ENCODE measurements around the gene SHROOM3. TPM values are rescaled to one million over a fixed set of nuclear protein-coding genes. Genes with fewer than 3 reads are reported as not detected.

The SHROOM3 gene
- total RNA-seq, 1 donor from 2014 or later: 0.05 TPM

DNA sequence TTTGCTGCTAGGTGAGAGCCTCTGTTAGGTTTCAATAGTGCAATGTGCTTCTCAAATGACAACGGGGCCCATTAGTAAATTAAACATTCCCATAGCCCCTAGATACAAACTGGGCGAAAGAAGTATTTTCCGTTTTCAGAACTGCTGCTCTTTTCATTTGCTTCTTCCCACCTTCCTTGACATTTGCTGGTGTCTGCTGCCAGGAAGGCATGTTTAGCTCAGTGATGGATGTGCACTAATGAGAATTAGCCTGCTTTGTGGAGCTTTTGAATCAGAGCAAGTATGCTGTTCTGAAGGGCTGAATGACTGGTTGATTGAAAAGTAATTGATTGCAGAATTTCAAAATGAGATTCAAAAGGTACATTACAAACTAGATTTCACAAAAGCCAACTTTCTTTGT, 57.0 kb downstream of the SHROOM3 start:
- intact Hi-C loops (cut with micrococcal nuclease): no loop called here
- Mint-ChIP-seq H3K27ac (no peak overlapping the region), H3K27me3 (peaks cover 9% of the 10 kb centered on the region), H3K9me3 (no peaks in the 10 kb centered on the region), H3K36me3 (ENCODE audit: low read depth) (no peaks in the 10 kb centered on the region), H3K4me1 (no peaks in the 10 kb centered on the region), H3K4me3 (no peak overlapping the region)
- DNase-seq: no peak

DNA sequence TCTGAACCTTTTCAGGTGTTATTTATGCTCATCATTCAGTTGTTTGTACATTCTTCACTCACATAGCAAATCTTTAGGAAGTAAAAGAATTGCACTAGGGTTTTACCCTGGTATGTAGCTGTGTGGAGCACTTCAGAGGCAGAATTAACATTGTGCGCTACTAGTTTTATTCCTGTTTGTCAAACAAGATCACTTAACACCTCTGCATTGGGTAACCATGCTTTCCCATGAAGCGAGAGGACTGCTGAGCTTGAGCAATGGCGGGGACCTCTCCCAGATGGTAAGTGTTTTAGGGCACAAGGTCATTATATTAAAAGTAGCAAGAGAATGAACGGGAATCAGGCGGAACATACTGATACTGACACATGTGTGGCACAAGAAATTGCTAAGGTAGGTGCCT, 59.2 kb downstream of the SHROOM3 start:
- Mint-ChIP-seq H3K4me1 (no peaks in the 10 kb centered on the region), H3K4me3 (no peak overlapping the region), H3K27ac (no peak overlapping the region), H3K9me3 (no peaks in the 10 kb centered on the region), H3K27me3 (peaks cover 8% of the 10 kb centered on the region), H3K36me3 (ENCODE audit: low read depth) (no peaks in the 10 kb centered on the region)
- intact Hi-C loops (cut with micrococcal nuclease): no loop called here
- DNase-seq: no peak

DNA sequence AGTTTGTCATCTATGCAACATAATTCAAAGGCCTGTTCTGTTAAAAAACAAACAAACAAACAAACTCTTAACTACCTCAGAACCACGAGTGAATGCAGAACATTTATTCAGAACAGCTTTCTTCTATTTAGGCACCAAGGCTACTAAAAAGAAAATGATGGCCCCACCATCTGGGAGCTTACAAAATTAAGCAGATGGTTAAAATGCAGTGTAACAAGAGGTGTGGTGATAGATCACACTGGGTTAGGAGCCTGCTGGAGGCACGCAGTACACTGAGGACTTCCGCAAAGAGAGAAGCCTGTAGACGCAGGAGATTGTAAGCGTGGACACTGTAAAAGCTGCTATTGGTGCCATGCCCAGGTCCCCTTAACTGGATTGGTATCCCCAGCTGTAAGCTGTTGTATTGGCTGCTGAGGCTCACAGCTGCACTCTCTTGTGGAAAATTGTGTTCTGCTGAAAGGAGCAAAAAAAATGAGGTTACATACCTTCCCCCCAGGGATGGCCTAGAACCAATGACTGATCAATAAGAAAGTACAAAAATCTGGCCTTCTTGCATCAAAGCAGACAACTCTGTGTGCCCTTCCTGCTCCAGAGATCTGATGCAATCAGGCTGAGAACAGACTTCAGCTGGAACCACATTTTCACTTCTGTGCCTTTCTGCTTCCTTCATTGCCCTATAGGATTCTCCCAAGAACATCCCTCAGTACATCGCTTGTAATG, 60.0 kb downstream of the SHROOM3 start:
- no peaks in the 10 kb centered on the region for H3K9me3 Mint-ChIP-seq
- no peaks in the 10 kb centered on the region for H3K4me1 Mint-ChIP-seq
- H3K4me3 Mint-ChIP-seq: no peak overlapping the region
- intact Hi-C loops (cut with micrococcal nuclease): no loop called here
- H3K27ac Mint-ChIP-seq: no peak overlapping the region
- no peak for DNase-seq
- peaks cover 8% of the 10 kb centered on the region for H3K27me3 Mint-ChIP-seq
- H3K36me3 Mint-ChIP-seq (ENCODE audit: low read depth): no peaks in the 10 kb centered on the region

DNA sequence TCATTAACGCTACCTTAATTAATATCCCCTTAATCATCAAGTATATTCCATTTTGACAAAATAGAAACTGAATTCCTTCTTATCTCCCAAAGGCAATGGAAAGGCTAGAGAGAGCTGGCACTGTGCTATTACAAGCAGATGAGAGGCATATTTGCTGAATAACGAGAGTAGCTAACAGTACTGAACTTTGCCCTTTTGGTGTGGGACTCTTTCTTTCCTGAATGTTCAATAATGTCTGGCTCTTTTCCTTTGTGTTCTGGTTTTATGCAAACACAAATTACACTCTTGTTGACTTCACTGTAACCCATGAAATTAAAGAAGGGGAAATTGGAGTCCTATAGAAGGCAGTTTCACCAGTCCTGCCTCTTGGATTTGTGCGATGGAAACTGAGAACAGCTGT, 63.5 kb downstream of the SHROOM3 start:
- Mint-ChIP-seq H3K36me3 (ENCODE audit: low read depth) (no peaks in the 10 kb centered on the region), H3K27ac (no peak overlapping the region), H3K4me1 (no peaks in the 10 kb centered on the region), H3K4me3 (no peak overlapping the region), H3K27me3 (peaks cover 16% of the 10 kb centered on the region), H3K9me3 (no peaks in the 10 kb centered on the region)
- no peak for DNase-seq
- intact Hi-C loops (cut with micrococcal nuclease): no loop called here

DNA sequence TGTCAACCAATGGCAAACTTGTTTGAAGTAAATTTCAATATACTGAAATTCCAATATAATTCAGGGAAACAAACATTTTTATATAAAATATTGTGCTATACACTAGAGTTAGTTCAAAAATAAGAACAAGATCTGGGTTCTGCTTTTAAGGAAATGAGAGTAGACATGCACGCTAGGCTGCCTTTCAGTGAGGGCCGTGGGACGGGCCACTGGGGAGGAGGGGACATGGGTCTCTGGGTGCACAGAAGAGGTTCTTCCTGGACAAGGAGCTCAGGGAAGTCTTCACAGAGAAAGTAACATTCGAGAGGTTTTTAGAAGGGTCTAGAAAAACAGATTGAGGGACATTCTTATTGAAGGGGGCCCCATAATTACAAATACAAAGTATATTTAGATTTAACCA, 64.4 kb downstream of the SHROOM3 start:
- Mint-ChIP-seq H3K27ac (no peak overlapping the region), H3K4me3 (no peak overlapping the region), H3K4me1 (no peaks in the 10 kb centered on the region), H3K27me3 (peaks cover 18% of the 10 kb centered on the region), H3K36me3 (ENCODE audit: low read depth) (no peaks in the 10 kb centered on the region), H3K9me3 (no peaks in the 10 kb centered on the region)
- no peak for DNase-seq
- intact Hi-C loops (cut with micrococcal nuclease): no loop called here

DNA sequence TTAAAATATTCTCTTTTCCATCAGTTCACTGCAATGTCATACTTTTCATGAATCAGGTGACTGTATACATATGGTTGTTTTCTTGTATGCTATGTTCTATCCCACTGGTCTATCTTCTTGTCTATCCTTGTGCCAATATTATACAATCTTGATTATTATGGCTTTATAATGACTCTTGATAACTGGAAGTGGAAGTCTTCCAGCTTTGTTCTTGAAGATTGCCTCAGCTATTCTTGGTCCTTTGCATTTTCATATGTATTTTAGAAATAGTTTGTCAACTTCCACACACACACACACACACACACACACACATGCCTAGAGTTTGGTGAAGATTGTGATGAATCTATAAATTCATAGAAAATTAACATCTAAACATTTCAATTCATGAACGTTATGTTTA, 67.9 kb downstream of the SHROOM3 start:
- Mint-ChIP-seq H3K27me3 (peaks cover 12% of the 10 kb centered on the region), H3K4me3 (no peak overlapping the region), H3K27ac (no peak overlapping the region), H3K9me3 (no peaks in the 10 kb centered on the region), H3K4me1 (no peaks in the 10 kb centered on the region), H3K36me3 (ENCODE audit: low read depth) (no peaks in the 10 kb centered on the region)
- intact Hi-C loops (cut with micrococcal nuclease): no loop called here
- DNase-seq: no peak

DNA sequence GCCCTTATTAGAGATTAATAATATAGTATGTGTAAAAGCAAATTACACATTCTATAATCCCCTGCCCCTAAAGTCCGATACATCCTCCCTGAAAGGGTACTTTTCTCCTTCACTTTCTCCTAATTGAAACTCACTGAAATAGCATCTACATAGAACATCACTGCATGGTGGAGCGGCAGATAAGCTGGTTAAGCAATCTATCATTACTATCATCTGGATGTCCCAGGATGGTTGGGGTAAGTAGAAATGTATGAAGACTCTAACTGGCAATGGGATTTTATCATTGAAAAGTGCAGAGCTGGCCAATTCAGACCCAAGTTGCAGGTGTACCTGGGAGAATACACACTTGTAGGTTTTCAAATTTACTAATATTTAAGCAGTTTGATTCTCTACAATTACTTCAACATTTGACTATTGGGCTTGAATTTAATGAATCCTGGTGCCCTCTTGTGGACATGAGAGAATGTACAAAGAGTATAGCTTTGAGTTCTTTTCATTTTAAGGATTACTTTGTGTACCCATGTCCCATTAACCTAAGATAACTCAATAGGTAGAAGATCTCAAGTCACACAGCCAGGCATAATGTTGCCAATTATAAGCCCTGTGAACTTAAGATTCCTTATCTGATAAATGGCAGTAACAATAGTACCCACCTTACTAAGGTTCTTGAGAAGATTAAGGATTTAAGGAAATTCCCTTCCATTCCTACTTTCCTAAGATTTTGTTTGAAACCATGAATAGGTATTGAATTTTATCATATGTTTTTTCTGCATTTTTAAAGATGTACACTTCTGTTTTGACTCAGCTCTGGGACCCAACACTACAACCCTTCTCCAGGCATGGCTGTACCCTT, 69.8 kb downstream of the SHROOM3 start:
- H3K4me3 Mint-ChIP-seq: no peak overlapping the region
- peak; percentile 59 for DNase-seq
- H3K27me3 Mint-ChIP-seq: peaks cover 12% of the 10 kb centered on the region
- H3K9me3 Mint-ChIP-seq: no peaks in the 10 kb centered on the region
- H3K4me1 Mint-ChIP-seq: no peaks in the 10 kb centered on the region
- no peak overlapping the region for H3K27ac Mint-ChIP-seq
- intact Hi-C loops (cut with micrococcal nuclease): loop anchor here (1.0 kb wide), 2 partner anchors 75 to 325 kb away; no protein-coding TSS in a partner anchor
- H3K36me3 Mint-ChIP-seq (ENCODE audit: low read depth): no peaks in the 10 kb centered on the region

DNA sequence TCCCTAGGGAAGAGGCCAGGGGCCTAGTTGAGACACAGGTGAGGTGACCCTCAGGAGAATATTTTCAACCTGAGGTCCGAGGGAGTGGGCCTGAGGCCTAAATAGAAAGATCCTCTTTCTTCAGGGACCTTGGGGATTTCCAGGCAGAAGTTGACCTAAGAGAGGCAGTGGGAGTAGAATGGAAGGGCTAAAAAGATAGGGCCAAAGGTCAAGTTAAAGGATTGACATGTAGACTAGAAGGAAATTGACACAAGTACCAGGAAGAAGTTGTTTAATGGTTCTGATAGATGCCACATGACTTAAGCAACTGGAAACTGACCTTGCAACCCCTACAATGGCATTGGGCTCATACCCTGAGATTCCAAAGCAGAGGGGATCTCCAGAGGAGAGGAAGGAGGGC, 76.9 kb downstream of the SHROOM3 start:
- no peaks in the 10 kb centered on the region for H3K27me3 Mint-ChIP-seq
- intact Hi-C loops (cut with micrococcal nuclease): loop anchor here (2.0 to 5.0 kb wide), 3 partner anchors 247 to 690 kb away; no protein-coding TSS in a partner anchor
- H3K4me1 Mint-ChIP-seq: no peaks in the 10 kb centered on the region
- no peak overlapping the region for H3K4me3 Mint-ChIP-seq
- DNase-seq: no peak
- H3K9me3 Mint-ChIP-seq: no peaks in the 10 kb centered on the region
- H3K27ac Mint-ChIP-seq: no peak overlapping the region
- no peaks in the 10 kb centered on the region for H3K36me3 Mint-ChIP-seq (ENCODE audit: low read depth)

DNA sequence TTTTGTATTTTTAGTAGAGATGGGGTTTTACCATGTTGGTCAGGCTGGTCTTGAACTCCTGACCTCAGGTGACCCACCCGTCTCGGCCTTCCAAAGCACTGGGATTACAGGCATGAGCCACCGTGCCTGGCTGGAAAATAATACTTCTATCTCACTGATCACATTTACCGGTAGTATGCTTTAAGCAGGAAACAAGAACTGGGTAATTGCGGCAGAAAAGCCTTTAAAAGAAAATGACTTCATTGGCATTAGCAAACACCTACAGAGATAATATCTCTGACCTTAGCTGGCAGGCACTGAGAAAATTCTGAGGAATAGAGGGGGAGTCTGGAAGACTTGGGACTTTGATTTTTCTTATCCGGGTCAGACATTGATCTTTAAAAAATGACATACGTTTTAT, 78.5 kb downstream of the SHROOM3 start:
- H3K9me3 Mint-ChIP-seq: no peaks in the 10 kb centered on the region
- intact Hi-C loops (cut with micrococcal nuclease): loop anchor here (2.0 to 5.0 kb wide), 2 partner anchors 245 to 689 kb away; no protein-coding TSS in a partner anchor
- H3K4me3 Mint-ChIP-seq: no peak overlapping the region
- peaks cover 2% of the 10 kb centered on the region for H3K27me3 Mint-ChIP-seq
- H3K4me1 Mint-ChIP-seq: no peaks in the 10 kb centered on the region
- no peaks in the 10 kb centered on the region for H3K36me3 Mint-ChIP-seq (ENCODE audit: low read depth)
- no peak for DNase-seq
- H3K27ac Mint-ChIP-seq: no peak overlapping the region

DNA sequence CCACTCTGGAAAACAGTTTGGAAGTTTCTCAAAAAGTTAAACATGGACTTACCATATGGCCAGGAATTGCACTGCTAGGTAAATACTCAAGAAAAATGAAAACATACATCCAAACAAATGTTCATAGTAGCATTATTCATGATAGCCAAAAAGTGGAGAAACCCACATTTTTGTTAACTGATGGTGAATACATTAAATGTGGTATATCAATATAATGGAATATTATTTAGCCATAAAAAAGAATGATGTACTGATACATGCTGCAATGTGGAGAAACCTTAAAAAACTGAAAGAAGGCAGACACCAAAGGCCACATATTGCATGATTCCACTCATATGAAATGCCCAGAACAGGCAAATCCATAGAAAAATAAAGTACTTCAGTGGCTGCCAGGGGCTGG, 79.1 kb downstream of the SHROOM3 start:
- H3K4me1 Mint-ChIP-seq: no peaks in the 10 kb centered on the region
- no peaks in the 10 kb centered on the region for H3K9me3 Mint-ChIP-seq
- H3K4me3 Mint-ChIP-seq: no peak overlapping the region
- intact Hi-C loops (cut with micrococcal nuclease): loop anchor here (5.0 kb wide), 1 partner anchor 688 kb away; no protein-coding TSS in a partner anchor
- no peaks in the 10 kb centered on the region for H3K36me3 Mint-ChIP-seq (ENCODE audit: low read depth)
- no peak for DNase-seq
- peaks cover 2% of the 10 kb centered on the region for H3K27me3 Mint-ChIP-seq
- no peak overlapping the region for H3K27ac Mint-ChIP-seq

DNA sequence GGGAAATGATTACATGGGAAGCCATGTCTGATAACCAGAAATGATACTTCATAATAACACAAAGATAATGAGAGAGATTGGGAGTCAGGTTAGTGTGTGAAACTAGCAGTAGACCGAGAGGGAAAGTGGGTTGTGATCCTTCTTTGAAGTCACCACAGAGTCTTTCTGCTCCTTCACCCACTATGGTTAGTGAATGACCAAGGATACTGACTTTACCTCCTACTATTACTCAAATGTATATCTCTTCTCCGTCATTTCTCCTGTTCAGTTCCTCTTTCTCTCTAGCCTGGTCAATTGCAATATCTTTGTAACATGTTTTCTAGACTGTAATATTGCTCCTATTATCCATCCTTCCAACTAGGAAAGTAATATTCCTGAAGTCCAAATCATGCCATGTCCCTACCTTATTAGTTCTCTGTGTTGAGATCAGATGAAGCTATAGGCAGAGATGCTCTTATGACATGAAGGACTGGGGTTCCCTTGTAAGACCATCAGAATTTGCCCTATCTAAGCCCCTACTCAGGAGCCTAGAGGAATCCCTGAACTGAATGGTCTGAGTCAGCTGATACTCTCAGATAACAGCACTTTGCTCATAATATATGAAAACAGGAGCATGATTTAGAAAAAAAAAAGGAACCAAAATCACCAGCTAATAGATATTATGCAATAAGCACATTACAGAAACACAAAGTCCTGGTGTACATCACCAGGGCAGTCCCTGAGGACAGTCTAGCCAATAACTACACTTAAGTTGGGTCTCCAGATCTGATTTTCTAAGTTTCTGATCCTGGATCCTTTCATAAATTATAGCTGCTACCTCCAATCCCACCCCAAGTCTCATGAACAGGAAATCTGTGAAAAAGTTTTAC, 81.2 kb downstream of the SHROOM3 start:
- no peak for DNase-seq
- H3K27me3 Mint-ChIP-seq: peaks cover 2% of the 10 kb centered on the region
- H3K9me3 Mint-ChIP-seq: no peaks in the 10 kb centered on the region
- intact Hi-C loops (cut with micrococcal nuclease): no loop called here
- H3K36me3 Mint-ChIP-seq (ENCODE audit: low read depth): no peaks in the 10 kb centered on the region
- no peak overlapping the region for H3K27ac Mint-ChIP-seq
- no peak overlapping the region for H3K4me3 Mint-ChIP-seq
- H3K4me1 Mint-ChIP-seq: no peaks in the 10 kb centered on the region

DNA sequence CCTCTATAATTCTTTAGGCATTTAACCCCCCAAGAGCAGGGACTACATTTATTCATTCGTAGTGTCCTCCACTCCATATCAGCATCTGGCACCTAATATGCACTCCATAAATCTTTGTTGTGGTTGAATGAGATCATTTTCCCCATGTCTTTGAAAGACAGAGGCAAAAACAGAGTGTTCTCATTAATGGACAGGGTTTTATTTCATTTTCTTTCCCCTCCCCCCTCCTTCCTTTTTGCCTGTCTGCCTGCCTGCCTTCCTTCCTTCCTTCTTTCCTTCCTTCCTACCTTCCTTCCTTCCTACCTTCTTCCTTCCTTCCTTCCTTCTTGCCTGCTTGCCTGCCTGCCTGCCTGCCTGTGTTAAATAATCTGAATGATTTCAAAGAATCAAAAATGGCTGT, 83.2 kb downstream of the SHROOM3 start:
- intact Hi-C loops (cut with micrococcal nuclease): no loop called here

DNA sequence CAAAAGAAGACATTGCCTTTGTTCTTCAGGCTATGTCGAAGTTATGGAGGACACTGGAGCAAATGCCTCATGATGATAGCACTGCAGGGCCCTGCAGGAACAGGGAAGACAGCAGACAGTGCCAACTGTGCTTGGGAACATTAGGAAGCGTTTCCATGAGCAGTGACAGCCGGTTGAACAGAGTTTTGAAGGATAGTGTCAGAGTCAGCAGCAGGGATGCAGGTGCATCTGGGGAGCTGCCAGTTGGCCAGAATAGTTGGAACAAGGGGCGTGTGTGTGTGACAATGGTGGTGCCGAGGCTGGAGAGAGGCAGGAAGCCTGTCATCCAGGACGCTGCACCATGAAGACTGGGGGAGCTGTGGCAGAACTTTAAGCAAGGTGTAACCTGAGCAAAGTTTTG, 88.6 kb downstream of the SHROOM3 start:
- DNase-seq: no peak
- Mint-ChIP-seq H3K9me3 (no peaks in the 10 kb centered on the region), H3K27me3 (peaks cover 15% of the 10 kb centered on the region), H3K27ac (no peak overlapping the region), H3K4me3 (no peak overlapping the region), H3K36me3 (ENCODE audit: low read depth) (no peaks in the 10 kb centered on the region), H3K4me1 (no peaks in the 10 kb centered on the region)
- intact Hi-C loops (cut with micrococcal nuclease): no loop called here

More for the DNA sequence above, 83.2 kb downstream of the SHROOM3 start:
- Mint-ChIP-seq H3K4me3 (no peak overlapping the region), H3K27me3 (peaks cover 2% of the 10 kb centered on the region), H3K27ac (no peak overlapping the region), H3K36me3 (ENCODE audit: low read depth) (no peaks in the 10 kb centered on the region), H3K9me3 (no peaks in the 10 kb centered on the region), H3K4me1 (no peaks in the 10 kb centered on the region)
- no peak for DNase-seq

All from activated CD4-positive, alpha-beta T cell treated with anti-CD3 and anti-CD28 coated beads, Interleukin-2, amount 10 ng/mL, durations not matched to agents 24 days and 14 days (primary cell).